CD14-positive monocyte (primary cell): Measurements from ENCODE around the gene MYO5B. TPM values are rescaled to one million over a fixed set of nuclear protein-coding genes. Genes with fewer than 3 reads are reported as not detected.

ENCODE experiments used
- DNase-seq, 3 donors: peaks; one replicate each; pipeline ENCODE4 v3.0.0-alpha.2; 2011 to 2022
- H2AFZ ChIP-seq: 2 replicates; pipeline ENCODE4 v1.6.0; 2012; ENCODE audit warnings: mild to moderate bottlenecking, low read depth, low read length, inconsistent platforms; ENCODE audit not compliant: insufficient read depth, poor library complexity, severe bottlenecking
- H3K27ac ChIP-seq, 2 donors: 1 replicate in 1 of 2; 2 replicates in 1 of 2; pipeline ENCODE4 v1.5.1; 2012 to 2013; ENCODE audit warnings: low read length in 2 of 2, control low read depth in 1 of 2, inconsistent platforms in 1 of 2, low read depth in 1 of 2, mild to moderate bottlenecking in 1 of 2
- H3K27me3 ChIP-seq, 2 donors: one replicate each; pipeline versions ENCODE4 v1.6.0 to v1.6.1; 2011 to 2013; ENCODE audit warnings: low read length in 2 of 2; ENCODE audit not compliant: control insufficient read depth in 2 of 2, insufficient read depth in 2 of 2
- H3K36me3 ChIP-seq, 2 donors: replicated peaks in 1 of 2; 1 replicate in 1 of 2; 2 replicates in 1 of 2; pipeline versions ENCODE4 v1.5.1 to v1.6.1; 2012 to 2013; ENCODE audit warnings: low read length in 2 of 2, control low read depth in 1 of 2, inconsistent platforms in 1 of 2, mild to moderate bottlenecking in 1 of 2; ENCODE audit not compliant: insufficient read depth in 2 of 2, control insufficient read depth in 1 of 2
- H3K4me1 ChIP-seq, 2 donors: 1 replicate in 1 of 2; 2 replicates in 1 of 2; pipeline versions ENCODE4 v1.5.1 to v1.6.1; 2012 to 2013; ENCODE audit warnings: low read length in 2 of 2, control low read depth in 1 of 2, inconsistent platforms in 1 of 2, mild to moderate bottlenecking in 1 of 2, moderate library complexity in 1 of 2; ENCODE audit not compliant: insufficient read depth in 2 of 2, control insufficient read depth in 1 of 2
- H3K4me2 ChIP-seq: replicated peaks from 2 replicates; pipeline ENCODE3; 2012; ENCODE audit warnings: low read length, moderate library complexity, mild to moderate bottlenecking; ENCODE audit not compliant: poor library complexity, severe bottlenecking; ENCODE audit errors: extremely low read depth
- H3K4me3 ChIP-seq, 3 experiments: fragments of 200-600 bp in 1 of 3; sonication (generic) in 1 of 3; replicated peaks in 1 of 3; 1 replicate in 2 of 3; 2 replicates in 1 of 3; pipeline ENCODE4 v1.5.1; 2011 to 2013; ENCODE audit warnings: low read length in 3 of 3, mild to moderate bottlenecking in 3 of 3, control low read depth in 2 of 3, low read depth in 2 of 3, inconsistent platforms in 1 of 3, moderate library complexity in 1 of 3
- H3K79me2 ChIP-seq: 2 replicates; pipeline ENCODE4 v1.6.0; 2012; ENCODE audit warnings: mild to moderate bottlenecking, control low read depth, inconsistent platforms, low read length, moderate library complexity; ENCODE audit not compliant: insufficient read depth
- H3K9ac ChIP-seq: 2 replicates; pipeline ENCODE4 v1.6.0; 2017; ENCODE audit warnings: low read length, mild to moderate bottlenecking; ENCODE audit not compliant: insufficient read depth, poor library complexity, severe bottlenecking
- H3K9me3 ChIP-seq, 2 donors: replicated peaks in 1 of 2; 1 replicate in 1 of 2; 2 replicates in 1 of 2; pipeline versions ENCODE4 v1.5.1 to v1.6.1; 2012 to 2013; ENCODE audit warnings: low read length in 2 of 2, control low read depth in 1 of 2; ENCODE audit not compliant: control insufficient read depth in 1 of 2, insufficient read depth in 1 of 2
- H4K20me1 ChIP-seq: 2 replicates; pipeline ENCODE4 v1.6.0; 2012; ENCODE audit warnings: mild to moderate bottlenecking, low read length, control low read depth, moderate library complexity; ENCODE audit not compliant: insufficient read depth
- H3K27ac Mint-ChIP-seq, 7 donors: one replicate each; pipeline ENCODE4 v1.8.0; 2020; ENCODE audit warnings: mild to moderate bottlenecking in 7 of 7, mixed read lengths in 7 of 7, moderate library complexity in 6 of 7, inconsistent platforms in 2 of 7
- H3K27me3 Mint-ChIP-seq, 3 donors: one replicate each; pipeline ENCODE4 v1.8.0; 2021 to 2022; ENCODE audit warnings: low read depth in 3 of 3, mild to moderate bottlenecking in 3 of 3, mixed read lengths in 3 of 3, moderate library complexity in 3 of 3, inconsistent platforms in 1 of 3
- H3K36me3 Mint-ChIP-seq, 2 donors: one replicate each; pipeline ENCODE4 v1.8.0; 2020; ENCODE audit warnings: mixed read lengths in 2 of 2, inconsistent platforms in 1 of 2, mild to moderate bottlenecking in 1 of 2
- H3K4me1 Mint-ChIP-seq: one replicate; pipeline ENCODE4 v1.8.0; 2020; ENCODE audit warnings: mild to moderate bottlenecking, mixed read lengths
- H3K4me3 Mint-ChIP-seq, 2 donors: one replicate each; pipeline ENCODE4 v1.8.0; 2020; ENCODE audit warnings: mild to moderate bottlenecking in 2 of 2, mixed read lengths in 2 of 2, moderate library complexity in 1 of 2
- H3K9me3 Mint-ChIP-seq, 7 donors: one replicate each; pipeline ENCODE4 v1.8.0; 2020 to 2022; ENCODE audit warnings: mixed read lengths in 7 of 7, mild to moderate bottlenecking in 6 of 7, moderate library complexity in 6 of 7, inconsistent platforms in 2 of 7
- WGBS: methylation state at CpG from one replicate; pipeline ENCODE4 v1.1.5; 2013; ENCODE audit warnings: missing lambda C conversion rate; ENCODE audit not compliant: insufficient coverage; 5-methylcytosine and 5-hydroxymethylcytosine counted together
- intact Hi-C, 2 donors: fragments of 100-400 bp; cut with micrococcal nuclease; formaldehyde crosslinking; loops; one replicate each; pipeline versions ENCODE4 v1.15.0 to v1.15.1; 2023
- polyA plus RNA-seq, 3 donors: library from polyadenylated mRNA; depleted of rRNA in 1 of 3; unstranded in 2 of 3; stranded (reverse) in 1 of 3; fragments of 300-500 nt in 2 of 3; fragments of >200 nt in 1 of 3; fragmentation: Illumina TruSeq in 2 of 3; gene quantifications; 1 replicate in 2 of 3; 2 replicates in 1 of 3; pipeline ENCODE4 v1.2.3, GENCODE V29; 2012 to 2021
- TF ChIP-seq, protein P1 (sequence below): fragments of 200-600 bp; IDR thresholded peaks from one replicate; pipeline ENCODE4 v1.8.0; 2022; ENCODE audit warnings: antibody characterized with exemption, mild to moderate bottlenecking

MYO5B gene
- polyA plus RNA-seq, 3 donors: 0.04 TPM; not detected in 2

DNA sequence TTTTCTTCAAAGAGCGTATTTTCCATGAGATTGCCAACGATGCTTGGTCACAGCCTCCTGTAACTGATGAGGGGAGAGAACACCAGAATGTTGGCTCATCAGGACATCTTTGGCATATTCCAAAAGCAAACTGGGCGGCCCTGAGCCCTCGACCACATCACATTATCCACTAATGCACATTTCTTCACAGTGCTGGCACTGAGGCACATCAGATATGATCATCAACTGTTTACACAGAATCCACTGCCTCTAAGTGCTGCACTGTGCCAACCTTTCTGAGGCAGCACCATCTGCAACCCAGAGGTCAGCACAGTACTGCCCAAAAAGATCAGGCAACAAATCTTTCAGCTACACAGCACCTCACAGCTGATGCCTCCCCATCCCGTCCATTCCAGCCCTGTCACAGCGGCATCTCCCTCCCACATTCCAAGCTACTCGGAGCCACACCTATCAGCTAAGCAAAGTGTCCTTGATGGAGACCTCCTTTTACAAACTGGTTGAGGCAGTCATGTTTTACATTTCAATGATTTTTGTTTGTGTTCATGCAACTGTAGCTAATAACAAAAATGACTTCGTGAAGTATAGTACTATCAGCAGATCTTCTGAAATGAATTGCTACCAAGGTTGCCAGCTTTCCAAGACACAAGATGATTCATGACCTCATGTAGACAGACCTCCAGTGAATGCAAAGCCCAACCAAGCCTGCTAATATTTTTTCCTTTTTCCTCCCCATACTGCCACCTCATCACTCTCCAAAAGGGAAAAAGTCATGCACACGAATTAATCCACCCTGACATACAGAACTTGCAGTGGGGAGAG, 32.3 kb downstream of the MYO5B start:
- TF ChIP-seq, protein P1, sequence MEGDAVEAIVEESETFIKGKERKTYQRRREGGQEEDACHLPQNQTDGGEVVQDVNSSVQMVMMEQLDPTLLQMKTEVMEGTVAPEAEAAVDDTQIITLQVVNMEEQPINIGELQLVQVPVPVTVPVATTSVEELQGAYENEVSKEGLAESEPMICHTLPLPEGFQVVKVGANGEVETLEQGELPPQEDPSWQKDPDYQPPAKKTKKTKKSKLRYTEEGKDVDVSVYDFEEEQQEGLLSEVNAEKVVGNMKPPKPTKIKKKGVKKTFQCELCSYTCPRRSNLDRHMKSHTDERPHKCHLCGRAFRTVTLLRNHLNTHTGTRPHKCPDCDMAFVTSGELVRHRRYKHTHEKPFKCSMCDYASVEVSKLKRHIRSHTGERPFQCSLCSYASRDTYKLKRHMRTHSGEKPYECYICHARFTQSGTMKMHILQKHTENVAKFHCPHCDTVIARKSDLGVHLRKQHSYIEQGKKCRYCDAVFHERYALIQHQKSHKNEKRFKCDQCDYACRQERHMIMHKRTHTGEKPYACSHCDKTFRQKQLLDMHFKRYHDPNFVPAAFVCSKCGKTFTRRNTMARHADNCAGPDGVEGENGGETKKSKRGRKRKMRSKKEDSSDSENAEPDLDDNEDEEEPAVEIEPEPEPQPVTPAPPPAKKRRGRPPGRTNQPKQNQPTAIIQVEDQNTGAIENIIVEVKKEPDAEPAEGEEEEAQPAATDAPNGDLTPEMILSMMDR: no peak
- no peak overlapping the region for H3K4me3 Mint-ChIP-seq
- no peaks in the 10 kb centered on the region for H4K20me1 ChIP-seq
- H3K4me3 ChIP-seq: no peak overlapping the region
- no peak overlapping the region for H3K27ac ChIP-seq
- peaks cover 0 to 8% (median 1%) of the 10 kb centered on the region in 7 donors for H3K9me3 Mint-ChIP-seq
- H3K27me3 ChIP-seq: no peaks in the 10 kb centered on the region
- no peak overlapping the region for H3K9ac ChIP-seq
- H3K79me2 ChIP-seq: no peaks in the 10 kb centered on the region
- no peak for DNase-seq
- no peaks in the 10 kb centered on the region for H3K4me1 Mint-ChIP-seq
- H3K9me3 ChIP-seq: no peaks in the 10 kb centered on the region
- H3K36me3 Mint-ChIP-seq: no peaks in the 10 kb centered on the region
- 72% methylated on average over 4 of the region's 9 CpGs for WGBS
- no peak overlapping the region for H3K4me2 ChIP-seq
- no peak overlapping the region for H3K27ac Mint-ChIP-seq
- H3K4me1 ChIP-seq: no peaks in the 10 kb centered on the region
- no peak overlapping the region for H2AFZ ChIP-seq
- H3K36me3 ChIP-seq: no peaks in the 10 kb centered on the region
- intact Hi-C loops: no loop called here
- H3K27me3 Mint-ChIP-seq: peaks cover 0 to 8% (median 0%) of the 10 kb centered on the region in 3 donors

DNA sequence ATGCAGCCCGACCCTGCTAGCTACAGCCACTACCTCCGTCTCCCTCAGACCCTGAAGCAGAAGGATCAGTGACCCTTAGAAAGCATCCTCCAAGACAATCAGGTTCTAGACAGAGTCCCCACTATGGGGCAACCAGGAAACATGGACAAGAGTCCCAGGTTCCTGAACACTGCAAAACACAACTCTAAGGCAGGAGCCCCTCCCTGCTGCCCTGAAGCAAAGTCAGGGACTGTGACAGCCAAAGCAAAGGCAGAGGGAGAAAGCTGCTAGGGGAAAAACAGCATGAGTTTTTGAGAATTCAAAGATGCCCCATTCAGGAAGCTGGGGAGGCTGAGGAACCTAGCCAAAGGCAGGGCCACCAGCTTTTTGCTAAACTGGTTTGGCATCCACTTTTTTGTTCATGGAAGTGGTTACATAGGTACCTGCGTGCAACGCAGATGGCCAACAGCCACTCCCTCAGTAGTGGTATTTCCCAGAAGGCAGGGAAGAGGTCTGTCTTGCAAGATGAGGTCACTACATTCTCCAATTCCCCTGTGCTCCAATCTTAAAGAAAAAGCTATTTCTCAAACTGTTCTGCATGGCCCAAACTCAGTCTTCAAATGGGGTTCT, 33.2 kb downstream of the MYO5B start:
- 83% methylated on average over 2 of the region's 4 CpGs for WGBS
- H3K79me2 ChIP-seq: no peaks in the 10 kb centered on the region
- H3K9me3 ChIP-seq: no peaks in the 10 kb centered on the region
- H3K27ac ChIP-seq: no peak overlapping the region
- no peaks in the 10 kb centered on the region for H4K20me1 ChIP-seq
- Mint-ChIP-seq H3K36me3 (no peaks in the 10 kb centered on the region), H3K4me3 (no peak overlapping the region), H3K4me1 (no peaks in the 10 kb centered on the region), H3K27me3 (peaks cover 0 to 7% (median 0%) of the 10 kb centered on the region in 3 donors), H3K27ac (no peak overlapping the region), H3K9me3 (peaks cover 0 to 13% (median 4%) of the 10 kb centered on the region in 7 donors)
- H3K4me1 ChIP-seq: no peaks in the 10 kb centered on the region
- H3K27me3 ChIP-seq: no peaks in the 10 kb centered on the region
- intact Hi-C loops: no loop called here
- no peak overlapping the region for H2AFZ ChIP-seq
- H3K4me2 ChIP-seq: no peak overlapping the region
- DNase-seq: no peak
- H3K9ac ChIP-seq: no peak overlapping the region
- H3K4me3 ChIP-seq: no peak overlapping the region
- no peaks in the 10 kb centered on the region for H3K36me3 ChIP-seq
- TF ChIP-seq, protein P1: no peak
